Measurements from ENCODE around the gene RADIL.

- no peak for TF ChIP-seq REST (IDR thresholded peaks at IDR 0.05; ENCODE audit: insufficient read depth in 1 of 2, low read depth in 2 of 2, low read length in 2 of 2)
- no peak for TF ChIP-seq TAF1 (IDR thresholded peaks at IDR 0.05; ENCODE audit: borderline replicate concordance, insufficient read depth, low read length)
Measured at GRCh38 chr7:4753598-4754432, 129.7 kb downstream of the RADIL start.
